OCI-LY3 (cell line): ENCODE data around the gene ATRAID.

Source experiments
- H2AFZ ChIP-seq: fragments of 200-600, 300-600 bp; shearing (Covaris generic); 2 replicates; pipeline ENCODE4 v1.6.0; 2014; ENCODE audit warnings: antibody characterized with exemption, low read depth, low read length
- H3K27ac ChIP-seq: fragments of 200-600, 300-600 bp; sonication (generic); 2 replicates; pipeline ENCODE4 v1.5.1; 2014; ENCODE audit warnings: mild to moderate bottlenecking, low read length, moderate library complexity, mixed read lengths
- H3K27me3 ChIP-seq: fragments of 200-600, 300-600 bp; sonication (generic); 2 replicates; pipeline ENCODE4 v1.6.1; 2014; ENCODE audit warnings: low read depth, low read length, mixed read lengths
- H3K36me3 ChIP-seq: fragments of 200-600, 300-600 bp; sonication (generic); replicated peaks from 2 replicates; pipeline ENCODE3; 2014; ENCODE audit warnings: low read depth, low read length, mixed read lengths
- H3K4me1 ChIP-seq: fragments of 300-600, 200-600 bp; sonication (generic); 2 replicates; pipeline ENCODE4 v1.6.1; 2014; ENCODE audit warnings: low read length, mixed read lengths
- H3K4me2 ChIP-seq: fragments of 200-600, 300-600 bp; sonication (generic); 2 replicates; pipeline ENCODE4 v1.6.1; 2014; ENCODE audit warnings: low read length, mixed read lengths
- H3K4me3 ChIP-seq: fragments of 300-600, 200-600 bp; sonication (generic); 2 replicates; pipeline ENCODE4 v1.5.1; 2014; ENCODE audit warnings: antibody characterized with exemption, mild to moderate bottlenecking, low read length, moderate library complexity
- H3K79me2 ChIP-seq: fragments of 300-600, 200-600 bp; shearing (Covaris generic); 2 replicates; pipeline ENCODE4 v1.6.1; 2014; ENCODE audit warnings: mild to moderate bottlenecking, low read length, mixed read lengths
- H3K9ac ChIP-seq: fragments of 300-600, 200-600 bp; shearing (Covaris generic); 2 replicates; pipeline ENCODE4 v1.6.0; 2014; ENCODE audit warnings: mild to moderate bottlenecking, low read length, moderate library complexity
- H3K9me3 ChIP-seq: fragments of 200-600, 300-600 bp; shearing (Covaris generic); 2 replicates; pipeline ENCODE4 v1.6.1; 2014; ENCODE audit warnings: low read length, mixed read lengths; ENCODE audit not compliant: insufficient read depth
- H4K20me1 ChIP-seq: fragments of 200-600, 300-600 bp; sonication (generic); 2 replicates; pipeline ENCODE4 v1.6.1; 2016; ENCODE audit warnings: low read length, mixed read lengths; ENCODE audit not compliant: insufficient read depth
- EZH2phosphoT487 ChIP-seq: fragments of 200-600 bp; shearing (Covaris generic); IDR thresholded peaks from 2 replicates; pipeline ENCODE4 v1.6.1; 2018; ENCODE audit warnings: antibody characterized with exemption, mixed run types, low read depth
- TF ChIP-seq, protein P1 (sequence below): fragments of 200-600, 300-600 bp; sonication (generic); IDR thresholded peaks from 2 replicates; pipeline ENCODE4 v1.5.1; 2014; ENCODE audit warnings: antibody characterized with exemption, low read length, low read depth

ATRAID gene

DNA sequence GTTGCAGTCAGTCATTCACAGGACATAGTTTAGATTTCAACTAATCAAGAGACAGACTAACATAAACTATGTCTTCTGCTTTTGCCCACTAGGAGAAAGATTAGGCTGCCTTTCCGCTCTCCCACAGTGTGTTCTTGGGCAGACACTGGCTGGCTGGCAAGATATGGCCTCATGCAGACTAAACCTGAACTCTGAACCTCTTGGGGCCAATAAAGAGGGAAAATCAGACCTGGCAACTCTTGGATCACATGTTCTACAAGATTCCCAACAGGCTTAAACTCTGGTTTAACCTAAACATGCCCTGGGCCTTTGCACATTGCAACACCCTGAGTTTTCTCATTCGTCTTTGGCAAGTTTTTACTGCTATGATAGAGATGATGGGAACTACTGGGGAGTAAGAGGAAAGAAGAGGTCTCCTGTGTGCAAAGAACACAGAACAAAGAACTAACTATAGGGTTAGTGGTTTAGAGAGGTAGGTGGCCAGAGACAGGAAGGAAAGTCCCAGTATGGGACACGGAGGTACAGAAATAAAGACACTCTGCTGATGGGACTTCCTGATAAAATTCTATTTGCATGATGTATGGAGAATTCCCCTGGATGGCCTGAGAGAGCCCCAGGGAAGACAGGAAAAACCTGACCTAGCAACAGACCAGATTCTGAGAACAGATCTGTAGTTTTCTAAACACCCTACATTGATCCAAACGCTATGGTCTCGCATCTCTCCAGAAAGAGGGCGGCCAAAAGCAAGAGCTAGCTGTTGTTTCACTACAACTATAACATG is 2.0 kb upstream of the ATRAID start:
- Histone ChIP-seq H3K4me2 (no peak overlapping the region), H3K27ac (no peak overlapping the region), H3K4me3 (no peak overlapping the region)

DNA sequence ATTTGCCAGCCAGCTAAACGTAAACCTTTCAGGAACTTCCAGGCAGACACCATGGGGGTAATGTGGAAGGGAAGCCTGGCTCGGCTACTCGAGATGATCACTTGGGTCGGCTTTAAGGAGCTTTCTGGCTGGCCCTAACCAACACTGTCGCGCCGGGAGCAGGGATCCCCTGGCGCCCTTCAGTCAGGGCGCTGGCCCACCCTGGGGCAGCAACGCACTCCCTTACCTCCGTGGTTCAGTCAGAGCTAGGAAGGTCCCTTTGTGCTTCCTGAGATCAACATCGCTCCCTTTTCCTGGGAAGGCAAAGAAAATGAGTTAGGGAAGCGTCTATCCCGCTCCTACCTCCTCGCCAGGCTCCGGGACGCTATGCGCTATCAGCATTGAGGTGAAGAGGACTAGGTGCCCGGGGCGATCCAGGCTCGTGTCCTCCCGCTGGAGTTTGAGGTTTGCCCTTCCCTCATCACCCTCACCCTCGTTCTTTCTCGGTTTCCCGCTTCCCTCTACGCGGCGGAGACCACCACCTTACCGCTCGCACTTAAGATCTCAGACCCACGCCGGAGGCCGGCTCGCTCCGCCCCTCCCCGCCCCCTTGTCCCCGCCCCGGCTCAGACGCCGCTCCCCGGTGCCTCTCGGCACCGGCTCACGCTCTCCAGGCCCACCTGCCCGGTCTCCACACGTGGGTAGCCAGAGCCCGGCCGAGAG is 449 bp upstream of the ATRAID start:
- H3K27ac ChIP-seq = no peak overlapping the region
- peak overlapping the region; percentile 83 for H3K9ac ChIP-seq
- H2AFZ ChIP-seq = no peak overlapping the region
- H3K27me3 ChIP-seq = no peaks in the 10 kb centered on the region
- peak overlapping the region; percentile 88 for H3K4me3 ChIP-seq
- peaks cover 21% of the 10 kb centered on the region for H3K36me3 ChIP-seq
- H3K79me2 ChIP-seq = peaks cover 18% of the 10 kb centered on the region
- no peaks in the 10 kb centered on the region for H3K9me3 ChIP-seq
- TF ChIP-seq EZH2phosphoT487 = no peak
- TF ChIP-seq, protein P1, sequence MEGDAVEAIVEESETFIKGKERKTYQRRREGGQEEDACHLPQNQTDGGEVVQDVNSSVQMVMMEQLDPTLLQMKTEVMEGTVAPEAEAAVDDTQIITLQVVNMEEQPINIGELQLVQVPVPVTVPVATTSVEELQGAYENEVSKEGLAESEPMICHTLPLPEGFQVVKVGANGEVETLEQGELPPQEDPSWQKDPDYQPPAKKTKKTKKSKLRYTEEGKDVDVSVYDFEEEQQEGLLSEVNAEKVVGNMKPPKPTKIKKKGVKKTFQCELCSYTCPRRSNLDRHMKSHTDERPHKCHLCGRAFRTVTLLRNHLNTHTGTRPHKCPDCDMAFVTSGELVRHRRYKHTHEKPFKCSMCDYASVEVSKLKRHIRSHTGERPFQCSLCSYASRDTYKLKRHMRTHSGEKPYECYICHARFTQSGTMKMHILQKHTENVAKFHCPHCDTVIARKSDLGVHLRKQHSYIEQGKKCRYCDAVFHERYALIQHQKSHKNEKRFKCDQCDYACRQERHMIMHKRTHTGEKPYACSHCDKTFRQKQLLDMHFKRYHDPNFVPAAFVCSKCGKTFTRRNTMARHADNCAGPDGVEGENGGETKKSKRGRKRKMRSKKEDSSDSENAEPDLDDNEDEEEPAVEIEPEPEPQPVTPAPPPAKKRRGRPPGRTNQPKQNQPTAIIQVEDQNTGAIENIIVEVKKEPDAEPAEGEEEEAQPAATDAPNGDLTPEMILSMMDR = no peak
- H4K20me1 ChIP-seq = no peaks in the 10 kb centered on the region
- H3K4me2 ChIP-seq = peak overlapping the region; percentile 85
- peaks cover 11% of the 10 kb centered on the region for H3K4me1 ChIP-seq

More for the DNA sequence above, 2.0 kb upstream of the ATRAID start:
- no peak for TF ChIP-seq EZH2phosphoT487
- TF ChIP-seq, protein P1 = no peak
- Histone ChIP-seq H2AFZ (no peak overlapping the region), H3K9ac (no peak overlapping the region), H4K20me1 (no peaks in the 10 kb centered on the region), H3K9me3 (no peaks in the 10 kb centered on the region), H3K27me3 (no peaks in the 10 kb centered on the region), H3K4me1 (peaks cover 11% of the 10 kb centered on the region), H3K36me3 (peaks cover 17% of the 10 kb centered on the region), H3K79me2 (peaks cover 18% of the 10 kb centered on the region)

GRCh38 chr2:27212626-27213471 is 1.0 kb downstream of the ATRAID start:
- no peak for TF ChIP-seq EZH2phosphoT487
- TF ChIP-seq, protein P1 = no peak
- Histone ChIP-seq H3K9me3 (no peaks in the 10 kb centered on the region), H3K4me1 (peaks cover 17% of the 10 kb centered on the region), H3K27ac (peak overlapping the region; percentile 76), H3K36me3 (peaks cover 15% of the 10 kb centered on the region), H4K20me1 (no peaks in the 10 kb centered on the region), H3K79me2 (peaks cover 27% of the 10 kb centered on the region), H2AFZ (peak overlapping the region; percentile 35), H3K4me2 (peak overlapping the region; percentile 92), H3K27me3 (no peaks in the 10 kb centered on the region), H3K9ac (peak overlapping the region; percentile 83), H3K4me3 (peak overlapping the region; percentile 88)

- H4K20me1 ChIP-seq = no peaks in the 10 kb centered on the region
- no peak overlapping the region for H3K4me2 ChIP-seq
- no peak overlapping the region for H3K9ac ChIP-seq
- H3K9me3 ChIP-seq = no peaks in the 10 kb centered on the region
- H3K27me3 ChIP-seq = no peaks in the 10 kb centered on the region
- H3K79me2 ChIP-seq = peaks cover 47% of the 10 kb centered on the region
- no peak overlapping the region for H3K27ac ChIP-seq
- H3K36me3 ChIP-seq = peaks cover 19% of the 10 kb centered on the region
- no peak overlapping the region for H2AFZ ChIP-seq
- TF ChIP-seq EZH2phosphoT487 = no peak
- TF ChIP-seq, protein P1 = no peak
- H3K4me3 ChIP-seq = no peak overlapping the region
- H3K4me1 ChIP-seq = peaks cover 28% of the 10 kb centered on the region
Observed at GRCh38 chr2:27214941-27215340, 3.1 kb downstream of the ATRAID start.
